Omental fat pad (tissue), 4 donors: ENCODE data around the gene SVIP. TPM values are rescaled to one million over a fixed set of nuclear protein-coding genes. Genes with fewer than 3 reads are reported as not detected.

Experiments
- ATAC-seq: fragments of 150-250 bp; one replicate; pipeline ENCODE4 v1.9.1; 2016; ENCODE audit warnings: mild to moderate bottlenecking, moderate library complexity; ENCODE audit not compliant: low FRiP score
- DNase-seq: peaks from one replicate; pipeline ENCODE4 v3.0.0-alpha.2; 2019; ENCODE audit warnings: low spot score
- CTCF ChIP-seq, 3 donors: fragments of 450-650 bp; IDR thresholded peaks; one replicate each; pipeline ENCODE4 v1.5.1; 2016 to 2017; ENCODE audit warnings: antibody characterized with exemption in 3 of 3, mild to moderate bottlenecking in 3 of 3, moderate library complexity in 2 of 3
- total RNA-seq, 4 donors: library from RNA; depleted of rRNA; stranded (reverse); fragments of >200 nt; gene quantifications; one replicate each; pipeline ENCODE4 v1.1.0, GENCODE V29; 2016

Gene SVIP
- total RNA-seq, 4 donors from 2014 or later = 4.2 to 14.7 (median 5.3) TPM

- no peak for DNase-seq
- TF ChIP-seq CTCF (IDR thresholded peaks at IDR 0.05) = no peak
- ATAC-seq = no peak
Observed at GRCh38 chr11:22797047-22797446, 32.6 kb downstream of the SVIP start.

DNA sequence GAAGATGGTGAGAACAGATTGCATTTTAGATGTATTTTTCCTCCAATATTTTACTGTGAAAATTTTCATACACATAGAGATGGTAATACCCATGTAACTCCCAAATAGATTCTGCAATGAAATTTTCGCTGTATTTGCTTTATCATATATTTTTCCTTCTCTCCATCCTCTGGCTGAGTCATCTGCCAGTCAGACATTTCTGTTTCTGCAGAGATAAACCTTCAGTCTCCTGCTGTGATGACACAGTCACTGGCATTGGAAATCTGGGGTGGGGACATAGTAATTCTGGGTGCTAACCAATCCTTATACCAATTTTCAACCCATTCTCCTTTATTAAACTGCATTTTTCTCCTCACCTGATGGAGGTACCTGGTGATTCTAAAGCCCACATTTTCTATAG, 33.7 kb downstream of the SVIP start:
- no peak for DNase-seq
- no peak for ATAC-seq
- no peak for TF ChIP-seq CTCF (IDR thresholded peaks at IDR 0.05)

- ATAC-seq = no peak
- no peak for TF ChIP-seq CTCF (IDR thresholded peaks at IDR 0.05)
- DNase-seq = no peak
Observed at GRCh38 chr11:22792497-22792896, 37.1 kb downstream of the SVIP start.

DNA sequence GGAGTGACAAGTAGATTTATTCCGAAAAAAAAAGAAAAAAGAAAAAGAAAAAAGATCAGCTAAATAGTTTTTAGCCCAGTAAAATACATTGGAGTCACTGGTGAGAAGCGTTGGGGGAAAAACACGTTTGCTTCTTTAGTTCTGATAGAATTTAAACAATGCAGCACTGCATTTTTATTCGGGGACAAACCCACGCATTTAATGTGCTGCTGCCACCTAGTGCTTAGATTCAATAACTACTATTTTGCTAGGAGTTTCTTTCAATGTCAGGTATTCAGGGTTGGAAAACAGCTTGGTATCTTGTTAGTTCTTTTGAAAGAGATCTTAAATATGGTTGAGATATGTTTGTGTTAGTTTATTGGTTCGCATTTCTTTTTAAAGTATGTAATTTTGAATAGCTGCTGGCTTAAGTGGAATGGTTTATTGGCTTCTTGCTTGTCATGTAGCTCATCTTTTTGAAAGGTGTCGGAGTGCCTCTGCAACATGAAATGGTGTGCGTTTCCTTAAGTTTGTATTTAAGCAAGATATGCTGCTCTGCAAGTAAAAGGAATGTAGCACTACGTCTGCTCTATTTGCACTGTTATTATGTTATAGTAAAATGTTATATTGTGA, 41.9 kb downstream of the SVIP start:
- ATAC-seq (no peak), DNase-seq (no peak)
- no peak for TF ChIP-seq CTCF (IDR thresholded peaks at IDR 0.05)

DNA sequence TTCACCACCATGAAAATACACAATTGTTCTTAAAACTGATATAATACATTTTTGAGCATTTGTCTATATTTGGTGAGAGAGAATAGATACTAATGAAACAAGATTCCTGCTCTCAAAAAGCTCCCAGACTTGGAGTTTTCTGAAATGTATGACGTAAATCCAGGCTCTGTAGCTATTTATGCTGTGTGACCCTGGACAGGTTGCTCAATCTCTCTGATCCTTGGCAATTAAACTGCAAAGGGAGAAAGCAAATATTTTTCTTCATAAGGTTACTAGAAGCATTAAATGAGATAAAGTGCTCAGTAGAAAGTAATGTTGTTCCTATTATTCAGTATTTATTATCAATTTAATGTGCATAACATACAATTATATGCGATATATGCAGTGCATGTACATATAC, 42.5 kb downstream of the SVIP start:
- ATAC-seq = no peak
- no peak for DNase-seq
- TF ChIP-seq CTCF (IDR thresholded peaks at IDR 0.05) = no peak

GRCh38 chr11:22786475-22786874, 43.1 kb downstream of the SVIP start:
- no peak for TF ChIP-seq CTCF (IDR thresholded peaks at IDR 0.05)
- DNase-seq (no peak), ATAC-seq (no peak)

DNA sequence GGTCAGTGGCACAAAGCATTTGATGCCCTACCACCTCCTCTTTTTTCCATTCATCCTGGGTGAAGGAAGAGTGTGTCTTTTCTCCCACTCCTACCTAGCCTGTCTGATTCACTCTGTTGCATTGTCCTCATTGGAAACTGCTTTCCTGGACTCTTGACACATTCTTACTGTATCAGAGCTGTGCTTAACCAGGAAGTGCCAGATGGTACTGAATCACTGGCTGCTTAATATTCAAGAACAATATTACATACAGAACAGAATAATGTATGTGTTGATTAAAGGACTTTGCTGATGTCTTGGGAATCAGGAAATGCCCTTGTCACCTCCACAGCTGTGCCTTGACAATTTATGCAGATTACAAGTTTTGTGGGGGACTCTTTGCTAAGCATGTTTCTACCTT, 44.4 kb downstream of the SVIP start:
- no peak for ATAC-seq
- DNase-seq = no peak
- no peak for TF ChIP-seq CTCF (IDR thresholded peaks at IDR 0.05)
